Fibroblast of skin of back (primary cell): ENCODE results near the gene CARS2.
"Not testable (repeated sequence)": the region's sequence is repeated elsewhere in the genome, so short reads cannot be mapped to it uniquely, and the experiment has no call there.

ENCODE experiments used
- DNase-seq: peaks from one replicate; pipeline ENCODE4 v3.0.0-alpha.2; 2013

The CARS2 gene

DNA sequence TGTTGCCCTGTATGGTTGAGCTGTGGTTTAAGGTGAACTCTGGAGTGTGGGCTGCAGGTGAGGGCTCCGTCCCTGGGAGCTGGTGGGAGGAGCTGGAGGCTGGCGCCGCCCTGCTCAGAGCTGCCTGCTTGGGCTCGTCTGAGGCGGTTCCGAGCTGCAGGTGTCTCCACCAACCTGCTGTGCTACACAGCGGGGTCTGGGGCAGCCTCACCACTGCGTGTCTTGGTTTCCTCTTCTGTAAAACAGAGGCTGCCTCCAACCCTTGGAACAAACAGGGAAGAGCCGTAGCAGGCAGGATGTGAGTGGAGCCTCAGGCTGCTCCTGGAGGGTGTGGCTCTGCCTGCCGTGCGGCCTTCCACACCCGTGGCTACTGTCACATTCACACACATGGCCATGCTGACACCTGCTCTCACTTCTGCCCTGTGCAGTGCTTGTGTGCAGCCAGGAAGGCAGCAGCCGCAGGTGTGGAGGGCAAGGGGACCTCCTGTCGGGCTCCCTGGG lies 69.2 kb downstream of the CARS2 start:
- no peak for DNase-seq

- no peak for DNase-seq
These were observed 69.9 kb downstream of the CARS2 start for GRCh38 chr13:110636053-110636475.

GRCh38 chr13:110635405-110636002 lies 70.4 kb downstream of the CARS2 start:
- DNase-seq, result no peak

GRCh38 chr13:110634558-110634957 lies 71.4 kb downstream of the CARS2 start:
- peak; percentile 85 for DNase-seq

DNA sequence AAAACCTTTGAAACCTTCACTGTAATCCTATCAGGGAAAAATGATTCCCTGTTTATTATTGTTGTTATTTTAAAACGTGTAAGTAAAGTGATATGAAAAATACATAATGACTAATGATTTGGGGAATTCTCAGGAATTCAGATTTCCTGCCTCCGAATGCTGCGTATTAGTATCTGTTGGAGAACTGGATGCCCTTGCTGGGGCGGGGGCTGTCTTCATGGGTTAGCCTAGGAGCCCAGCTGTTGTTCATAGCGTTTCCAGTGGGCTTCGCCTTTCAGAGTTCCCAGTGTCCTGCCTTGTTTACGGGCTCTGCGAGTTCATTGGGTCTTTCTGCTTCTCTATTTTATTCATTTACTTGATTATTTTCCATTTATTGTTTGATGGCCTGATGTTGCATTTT lies 72.1 kb downstream of the CARS2 start:
- DNase-seq, result no peak

DNA sequence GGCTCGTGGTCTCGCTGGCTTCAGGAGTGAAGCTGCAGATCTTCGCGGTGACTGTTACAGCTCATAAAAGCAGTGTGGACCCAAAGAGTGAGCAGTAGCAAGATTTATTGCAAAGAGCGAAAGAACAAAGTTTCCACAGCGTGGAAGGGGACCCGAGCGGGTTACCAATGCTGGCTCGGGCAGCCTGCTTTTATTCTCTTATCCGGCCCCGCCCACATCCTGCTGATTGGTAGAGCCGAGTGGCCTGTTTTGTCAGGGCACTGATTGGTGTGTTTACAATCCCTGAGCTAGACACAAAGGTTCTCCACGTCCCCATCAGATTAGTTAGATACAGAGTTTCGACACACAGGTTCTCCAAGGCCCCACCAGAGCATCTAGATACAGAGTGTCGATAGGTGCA lies 73.7 kb downstream of the CARS2 start:
- DNase-seq, result not testable (repeated sequence)

DNA sequence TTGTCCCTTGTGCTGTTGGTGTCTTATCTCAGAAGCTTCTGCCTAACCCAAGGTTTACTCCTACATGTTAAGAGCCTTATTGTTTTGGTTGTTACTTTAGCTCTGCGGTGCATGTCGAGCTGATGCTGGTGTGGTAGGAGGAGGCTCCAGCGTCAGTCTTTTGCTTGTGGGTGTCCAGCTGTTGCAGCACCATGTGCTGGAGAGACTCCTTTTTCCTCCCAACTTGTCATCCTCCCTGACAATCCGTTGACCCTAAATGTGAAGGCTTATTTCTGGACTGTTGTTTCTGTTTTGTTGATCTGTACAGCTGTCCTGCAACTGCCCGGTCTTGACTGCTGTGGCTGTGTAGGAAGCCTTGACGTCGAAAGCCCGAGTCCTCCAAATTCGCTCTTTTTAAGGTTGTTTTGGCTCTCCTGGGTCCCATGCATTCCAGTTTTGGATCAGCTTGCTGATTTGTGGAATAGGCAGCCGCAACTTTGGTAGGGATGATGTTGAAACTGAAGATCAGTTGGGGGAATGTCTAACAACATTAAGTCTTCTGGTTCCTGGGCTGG lies 75.3 kb downstream of the CARS2 start:
- DNase-seq, result no peak

DNA sequence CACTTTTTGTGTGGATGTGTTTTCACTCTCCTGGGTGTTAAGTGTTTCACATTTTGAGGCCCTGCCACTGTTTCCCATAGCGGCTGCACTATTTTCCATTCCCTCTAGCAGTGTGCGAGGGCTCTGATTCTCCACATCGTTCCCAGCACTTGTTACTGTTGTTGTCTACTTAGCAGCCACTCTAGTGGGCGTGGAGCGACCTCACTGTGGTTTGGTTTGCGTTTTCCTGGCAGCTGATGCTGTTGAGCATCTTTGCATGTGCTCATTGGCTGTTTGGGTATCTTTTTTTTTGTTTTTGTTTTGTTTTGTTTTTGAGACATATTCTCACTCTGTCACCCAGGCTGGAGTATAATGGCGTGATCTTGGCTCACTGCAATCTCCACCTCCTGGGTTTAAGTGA lies 76.2 kb downstream of the CARS2 start:
- no peak for DNase-seq

GRCh38 chr13:110628952-110629701 lies 76.8 kb downstream of the CARS2 start:
- DNase-seq, result no peak

GRCh38 chr13:110628477-110628793 lies 77.5 kb downstream of the CARS2 start:
- DNase-seq, result no peak

DNA sequence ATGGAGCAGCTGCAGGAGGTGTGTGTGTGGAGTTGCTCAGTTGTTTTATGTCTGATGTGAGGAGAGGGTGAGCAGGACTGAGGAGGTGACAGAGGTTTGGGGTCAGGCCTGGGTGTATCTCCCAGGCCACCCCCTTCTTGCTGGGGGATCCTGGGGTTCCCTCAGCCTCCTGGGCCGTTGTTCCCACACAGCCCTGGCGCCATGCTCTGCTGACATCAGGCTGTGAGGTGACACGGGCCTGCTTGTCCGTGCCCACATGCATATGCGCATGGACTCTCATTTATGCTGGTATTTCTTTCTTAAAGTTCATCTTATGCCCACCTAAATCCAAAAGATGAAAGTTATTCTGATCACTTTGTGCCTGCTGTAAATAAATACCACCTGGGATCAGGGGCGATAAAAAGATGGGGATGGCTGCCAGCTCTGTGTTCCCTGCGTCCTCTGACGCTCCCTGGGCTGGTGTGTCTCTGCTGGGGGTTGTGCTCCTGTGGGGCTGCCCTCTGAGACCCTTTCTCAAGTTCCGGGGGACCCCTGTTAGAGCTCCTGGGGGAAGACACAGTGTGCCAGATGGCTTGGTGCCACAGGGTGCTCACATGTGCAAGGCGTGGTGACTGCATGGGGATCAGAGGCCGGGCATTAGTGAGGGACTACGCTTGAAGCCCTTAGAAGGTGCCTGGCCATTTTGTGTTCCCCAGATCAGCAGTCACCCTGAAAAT lies 78.0 kb downstream of the CARS2 start:
- no peak for DNase-seq

DNA sequence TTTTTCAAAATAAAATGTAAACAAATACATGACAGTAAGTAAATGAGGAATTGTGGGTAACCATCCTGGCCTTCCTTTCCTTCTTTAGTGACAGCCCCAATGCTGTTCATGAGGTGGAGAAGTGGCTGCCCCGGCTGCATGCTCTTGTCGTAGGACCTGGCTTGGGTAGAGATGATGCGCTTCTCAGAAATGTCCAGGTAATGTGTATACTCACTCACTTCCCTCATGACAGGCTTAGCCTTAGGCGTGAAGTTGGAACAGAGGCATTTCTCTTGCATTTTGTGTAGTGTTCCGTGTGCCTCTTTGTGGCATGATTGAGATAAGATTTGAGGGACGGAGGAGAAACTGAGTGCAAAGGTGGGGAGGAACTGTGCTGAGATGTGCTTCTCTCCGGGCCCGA lies 78.6 kb downstream of the CARS2 start:
- DNase-seq, result no peak

DNA sequence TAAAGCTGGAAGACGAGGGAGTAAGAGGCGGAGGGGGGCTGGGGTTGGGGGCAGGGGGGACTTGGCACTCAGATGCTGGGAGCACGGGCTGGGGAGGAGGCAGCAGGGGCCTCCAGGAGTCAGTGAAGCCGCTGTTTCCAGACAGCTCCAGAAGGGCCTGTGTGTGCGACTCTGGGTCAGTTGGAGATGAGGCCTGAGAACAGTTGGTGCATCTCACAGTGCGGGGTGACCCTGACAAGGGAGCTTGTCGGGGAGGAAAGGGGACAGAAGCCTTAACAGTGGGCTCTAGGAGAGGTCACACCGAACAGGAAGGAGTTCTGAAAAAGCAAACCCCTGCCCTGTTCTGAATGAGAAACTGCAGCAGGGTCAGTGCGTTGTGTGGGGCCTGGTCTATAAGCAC lies 79.4 kb downstream of the CARS2 start:
- no peak for DNase-seq

GRCh38 chr13:110625771-110626321 lies 80.1 kb downstream of the CARS2 start:
- DNase-seq, result no peak

DNA sequence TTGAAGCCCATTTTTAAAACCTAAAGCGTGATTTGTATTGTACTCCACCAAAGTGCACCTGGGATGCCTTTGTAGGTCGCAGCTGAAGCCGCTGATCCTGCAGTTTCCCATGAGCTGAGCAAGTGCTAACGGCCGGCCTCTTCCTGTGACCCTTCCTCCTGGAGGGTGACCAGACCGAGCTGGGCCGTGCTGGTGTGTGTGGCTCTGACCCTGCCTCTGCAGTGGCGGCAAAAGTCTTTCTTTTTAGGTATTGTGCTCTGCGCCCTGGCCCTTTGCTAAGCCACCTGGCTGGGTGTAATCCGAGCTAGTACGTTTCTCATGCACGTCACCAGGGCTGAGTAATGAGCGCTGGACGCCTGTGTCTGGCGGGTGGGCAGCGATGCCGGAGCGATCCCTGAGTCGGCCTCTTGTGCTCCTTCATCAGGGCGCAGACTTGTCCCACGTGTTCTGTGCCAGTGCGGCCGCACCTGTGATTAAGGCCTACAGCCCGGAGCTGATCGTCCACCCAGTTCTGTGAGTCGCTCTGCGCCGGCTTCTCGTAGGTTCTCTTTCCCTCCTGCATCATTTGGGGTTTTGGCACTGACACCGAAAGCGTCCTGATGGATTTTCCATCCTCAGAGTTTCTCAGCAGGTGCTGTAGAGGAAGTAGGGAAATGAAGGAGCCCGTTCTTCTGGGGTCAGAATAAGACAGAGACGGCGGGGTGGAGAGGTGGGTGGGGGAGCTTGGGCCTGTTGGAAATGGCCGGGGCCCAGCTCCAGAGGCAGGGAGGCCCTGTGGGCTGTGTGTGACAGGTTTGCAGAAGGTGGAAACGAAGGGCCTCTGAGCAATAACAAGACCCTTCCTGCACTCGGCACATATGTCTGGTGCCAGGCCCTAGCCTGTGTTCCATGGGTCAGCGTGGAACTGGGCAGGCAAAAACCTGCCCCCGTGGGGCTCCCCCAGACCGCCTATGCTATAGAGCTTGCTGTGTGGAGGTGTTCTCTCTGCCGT lies 80.9 kb downstream of the CARS2 start:
- no peak for DNase-seq

DNA sequence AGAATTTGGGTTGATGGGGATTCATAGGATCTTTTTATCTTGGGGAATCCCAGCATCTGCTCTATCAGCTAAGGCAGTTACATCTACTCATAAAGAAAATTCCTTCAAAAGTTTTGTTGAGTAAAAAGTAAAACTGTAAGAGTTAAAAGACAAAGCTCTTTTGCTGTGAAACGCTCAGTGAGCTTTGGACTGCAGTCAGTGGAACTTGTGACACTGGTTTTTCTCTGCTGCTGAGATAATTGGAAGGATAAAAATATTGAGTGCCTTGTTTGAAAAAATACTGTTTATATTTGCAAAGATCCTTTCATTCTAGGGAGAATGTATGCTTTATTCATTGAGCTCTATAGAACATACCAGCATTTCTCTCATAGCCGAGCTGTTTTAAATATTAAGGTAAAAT lies 85.3 kb downstream of the CARS2 start:
- DNase-seq, result no peak

- no peak for DNase-seq
These were observed 87.1 kb downstream of the CARS2 start for GRCh38 chr13:110618780-110619179.

DNA sequence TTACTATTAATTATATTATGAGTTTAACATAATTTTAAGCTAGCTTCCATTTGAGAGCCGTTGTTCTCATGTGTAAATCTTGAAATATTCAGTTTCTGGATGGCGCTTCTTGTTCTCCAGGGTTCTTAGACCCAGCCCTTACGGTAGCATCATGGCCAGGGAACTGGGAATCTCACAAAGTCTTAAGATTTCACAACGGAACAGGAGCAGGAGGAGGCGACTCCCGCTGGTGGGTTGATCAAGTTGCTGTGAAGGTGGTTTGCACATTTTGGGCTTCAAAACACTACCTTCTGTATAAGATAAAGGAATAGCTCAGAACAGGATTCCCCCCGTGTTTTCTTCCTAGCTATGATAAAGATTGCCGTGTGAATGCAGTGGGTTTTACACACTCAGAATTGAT lies 87.7 kb downstream of the CARS2 start:
- DNase-seq, result no peak

GRCh38 chr13:110617321-110618072 lies 88.4 kb downstream of the CARS2 start:
- no peak for DNase-seq

DNA sequence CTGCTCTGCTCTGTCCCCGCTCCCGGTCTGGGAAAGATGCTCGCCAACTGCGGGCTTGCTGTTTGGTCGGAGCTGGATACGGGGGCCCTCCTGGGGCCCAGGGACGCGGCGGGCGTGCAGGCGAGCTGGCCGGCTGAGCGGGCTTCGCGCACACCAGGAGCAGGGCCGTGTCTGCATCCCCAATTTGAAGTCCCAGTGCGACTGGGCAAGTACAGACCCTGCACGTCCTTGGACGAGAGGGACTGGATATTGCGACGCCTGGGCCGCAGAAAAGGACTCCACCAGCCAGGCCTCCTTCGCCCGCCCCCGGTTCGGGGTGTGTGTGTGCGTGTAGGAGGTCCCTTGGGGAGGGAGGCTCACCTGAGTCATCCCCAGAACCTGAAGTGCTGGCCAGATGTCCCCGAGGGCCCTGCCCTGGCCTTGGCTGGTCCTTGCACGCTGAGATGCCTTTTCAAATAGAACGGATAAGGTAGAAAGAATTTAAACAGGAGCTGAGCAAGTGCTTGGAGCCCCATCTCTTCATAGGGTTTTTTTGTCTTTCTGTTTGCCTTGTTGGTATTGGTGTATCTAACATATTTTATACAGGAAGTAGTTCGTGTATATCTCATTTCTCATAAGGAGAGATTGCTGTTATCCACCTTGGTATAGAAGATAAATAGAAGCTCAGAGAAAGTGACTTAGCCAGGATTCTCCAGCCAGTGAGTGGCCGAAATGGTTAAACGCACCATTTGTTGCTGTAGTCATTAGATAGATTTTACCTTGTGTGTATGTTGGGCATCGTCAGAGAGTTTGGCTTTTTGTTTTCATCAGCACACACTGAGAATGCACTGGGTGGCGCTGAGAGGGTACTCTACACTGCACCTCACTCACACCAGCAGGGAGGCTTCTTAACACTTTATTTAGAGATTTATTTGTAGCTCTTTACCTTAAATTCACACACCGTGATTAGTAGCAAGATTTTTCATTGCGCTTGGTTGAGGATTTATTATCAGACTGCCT lies 89.5 kb downstream of the CARS2 start:
- DNase-seq, result peak; percentile 52
